HCT116 (cell line): Measurements from ENCODE around the gene ORC4. TPM values are rescaled to one million over a fixed set of nuclear protein-coding genes. Genes with fewer than 3 reads are reported as not detected.

Experiments
- ATAC-seq: fragments of 200-7000 bp; cut with Tn5 transposase; 2 replicates; pipeline ENCODE4 v1.9.1; 2020; ENCODE audit warnings: mild to moderate bottlenecking, moderate library complexity
- BruUV-seq: library from RNA; stranded (reverse); fragments of 400-500 nt; replicated peaks from 2 replicates; lab custom pipeline; 2021; lab: Mats Ljungman, UMichigan
- CTCF ChIA-PET: fragments of 300-600 bp; sonication (Branson Sonifier 250); formaldehyde crosslinking; loops from one replicate; lab custom pipeline; 2021; ENCODE audit warnings: antibody characterized with exemption; lab: Charles Lee
- POLR2A ChIA-PET: fragments of 300-600, 350-600 bp; sonication (Branson Sonifier 250); formaldehyde crosslinking; loops from one replicate; lab custom pipeline; 2021; ENCODE audit warnings: antibody characterized with exemption; lab: Charles Lee
- RAD21 ChIA-PET, 2 experiments: fragments of 300-600 bp; sonication (Branson Sonifier 250); formaldehyde crosslinking; loops; one replicate each; lab custom pipeline; 2023; ENCODE audit warnings: low total read pairs in 2 of 2; ENCODE audit not compliant: uncharacterized antibody in 2 of 2, unreplicated experiment in 2 of 2, low non-redundant PET in 1 of 2; lab: Charles Lee
- DNase-seq: peaks from one replicate; pipeline ENCODE4 v3.0.0-alpha.2; 2010; ENCODE audit warnings: low read depth, low spot score
- H2AFZ ChIP-seq: fragments of 200-600 bp; shearing (Covaris generic), sonication (generic); 2 replicates; pipeline ENCODE4 v1.6.1; 2017; ENCODE audit warnings: low read depth, mixed run types, mixed read lengths, antibody characterized with exemption, low read length; ENCODE audit not compliant: poor library complexity, severe bottlenecking
- H3K27ac ChIP-seq: 2 replicates; pipeline ENCODE4 v1.5.1; 2012; ENCODE audit warnings: low read depth, low read length
- H3K27me3 ChIP-seq: fragments of 200-600 bp; sonication (generic); 2 replicates; pipeline ENCODE4 v1.6.1; 2016; ENCODE audit warnings: mixed run types, low read length, mixed read lengths; ENCODE audit not compliant: insufficient read depth
- H3K36me3 ChIP-seq, 2 experiments: fragments of 200-500 bp in 1 of 2; fragments of 200-600 bp in 1 of 2; sonication (Bioruptor generic) in 1 of 2; sonication (generic) in 1 of 2; 2 replicates each; pipeline versions ENCODE4 v1.5.1 to v1.6.1; 2014 to 2016; ENCODE audit warnings: low read length in 2 of 2, inconsistent platforms in 1 of 2, mixed read lengths in 1 of 2, mixed run types in 1 of 2; ENCODE audit not compliant: insufficient read depth in 2 of 2, control insufficient read depth in 1 of 2
- H3K4me1 ChIP-seq, 2 experiments: fragments of 200-600 bp in 1 of 2; sonication (generic) in 1 of 2; 2 replicates each; pipeline versions ENCODE4 v1.5.1 to v1.6.1; 2012 to 2017; ENCODE audit warnings: low read length in 2 of 2, inconsistent platforms in 1 of 2, mild to moderate bottlenecking in 1 of 2, mixed read lengths in 1 of 2, mixed run types in 1 of 2, moderate library complexity in 1 of 2; ENCODE audit not compliant: insufficient read depth in 2 of 2, control insufficient read depth in 1 of 2
- H3K4me2 ChIP-seq: fragments of 200-600 bp; sonication (generic); 2 replicates; pipeline ENCODE4 v1.6.1; 2017; ENCODE audit warnings: mixed run types, low read length, mixed read lengths
- H3K4me3 ChIP-seq, 2 experiments: fragments of 200-600 bp in 1 of 2; sonication (generic) in 1 of 2; replicated peaks in 1 of 2; 2 replicates each; pipeline ENCODE4 v1.5.1; 2011 to 2016; ENCODE audit warnings: low read length in 2 of 2, control low read depth in 1 of 2, low read depth in 1 of 2, mild to moderate bottlenecking in 1 of 2, mixed read lengths in 1 of 2, mixed run types in 1 of 2
- H3K79me2 ChIP-seq: fragments of 200-600 bp; sonication (generic); 2 replicates; pipeline ENCODE4 v1.6.1; 2017; ENCODE audit warnings: mild to moderate bottlenecking, mixed run types, low read length, moderate library complexity, mixed read lengths; ENCODE audit not compliant: insufficient read depth
- H3K9ac ChIP-seq: fragments of 200-600 bp; sonication (generic); 2 replicates; pipeline ENCODE4 v1.6.1; 2016; ENCODE audit warnings: low read length, mixed read lengths
- H3K9me2 ChIP-seq: fragments of 200-600 bp; sonication (generic), shearing (Covaris generic); 2 replicates; pipeline ENCODE4 v1.6.1; 2017; ENCODE audit warnings: mixed run types, mild to moderate bottlenecking, moderate library complexity; ENCODE audit not compliant: insufficient read depth
- H3K9me3 ChIP-seq, 2 experiments: fragments of 200-500 bp in 1 of 2; fragments of 200-600 bp in 1 of 2; sonication (Bioruptor generic) in 1 of 2; sonication (generic) in 1 of 2; 2 replicates each; pipeline ENCODE4 v1.6.1; 2014 to 2017; ENCODE audit warnings: low read length in 2 of 2, mixed read lengths in 2 of 2, inconsistent platforms in 1 of 2, low read depth in 1 of 2, mild to moderate bottlenecking in 1 of 2, mixed run types in 1 of 2, moderate library complexity in 1 of 2; ENCODE audit not compliant: control insufficient read depth in 1 of 2, insufficient read depth in 1 of 2
- H4K20me1 ChIP-seq: fragments of 200-600 bp; sonication (generic), shearing (Covaris generic); 2 replicates; pipeline ENCODE4 v1.6.1; 2017; ENCODE audit warnings: mixed run types, mild to moderate bottlenecking, moderate library complexity; ENCODE audit not compliant: insufficient read depth
- CTCF ChIP-seq, 3 experiments: fragments of 200-600 bp in 1 of 3; sonication (generic) in 1 of 3; IDR thresholded peaks in 2 of 3; conservative IDR thresholded peaks in 1 of 3; 2 replicates each; pipeline ENCODE4 v1.5.1; 2012 to 2017; ENCODE audit warnings: low read depth in 2 of 3, low read length in 2 of 3, antibody characterized with exemption in 1 of 3, borderline replicate concordance in 1 of 3, control low read depth in 1 of 3, mild to moderate bottlenecking in 1 of 3, mixed read lengths in 1 of 3, mixed run types in 1 of 3, moderate library complexity in 1 of 3; ENCODE audit not compliant: insufficient read depth in 1 of 3
- EZH2 ChIP-seq: fragments of 200-600 bp; sonication (generic); IDR thresholded peaks from 2 replicates; pipeline ENCODE4 v1.6.1; 2017; ENCODE audit warnings: antibody characterized with exemption, mixed run types
- EZH2phosphoT487 ChIP-seq: fragments of 200-600 bp; IDR thresholded peaks from 2 replicates; pipeline ENCODE4 v1.6.1; 2018; ENCODE audit warnings: antibody characterized with exemption, borderline replicate concordance
- FOSL1 ChIP-seq: IDR thresholded peaks from 2 replicates; pipeline ENCODE4 v1.6.1; 2012; ENCODE audit warnings: low read depth
- JUND ChIP-seq: IDR thresholded peaks from 2 replicates; pipeline ENCODE4 v1.6.1; 2012
- POLR2AphosphoS5 ChIP-seq: IDR thresholded peaks from 2 replicates; pipeline ENCODE4 v1.6.1; 2011; ENCODE audit warnings: mild to moderate bottlenecking, low read depth, low read length, moderate library complexity
- RAD21 ChIP-seq: IDR thresholded peaks from 2 replicates; pipeline ENCODE4 v1.6.1; 2012; ENCODE audit warnings: low read depth, mild to moderate bottlenecking
- SIN3A ChIP-seq: IDR thresholded peaks from 2 replicates; pipeline ENCODE4 v1.6.1; 2012; ENCODE audit warnings: low read depth
- SP1 ChIP-seq: IDR thresholded peaks from 2 replicates; pipeline ENCODE4 v1.6.1; 2012; ENCODE audit warnings: low read depth
- SRF ChIP-seq: IDR thresholded peaks from 2 replicates; pipeline ENCODE4 v1.6.1; 2012; ENCODE audit warnings: low read depth
- YY1 ChIP-seq: IDR thresholded peaks from 2 replicates; pipeline ENCODE4 v1.6.1; 2011; ENCODE audit warnings: low read length, low read depth, moderate library complexity, mild to moderate bottlenecking; ENCODE audit not compliant: insufficient replicate concordance; ENCODE audit errors: extremely low read depth
- ZNF274 ChIP-seq: fragments of 200-500 bp; sonication (Bioruptor generic); IDR thresholded peaks from 2 replicates; pipeline ENCODE4 v1.6.1; 2014; ENCODE audit warnings: mild to moderate bottlenecking, low read depth, low read length, inconsistent platforms
- intact Hi-C: fragments of 100-400 bp; cut with micrococcal nuclease; formaldehyde crosslinking; loops from 2 replicates; pipeline ENCODE4 v1.10.0; 2022
- total RNA-seq: library from RNA; stranded (reverse); gene quantifications from one replicate; pipeline ENCODE4 v1.2.1, GENCODE V29; 2021; ENCODE audit not compliant: unreplicated experiment
- TF ChIP-seq, protein P1 (sequence below): IDR thresholded peaks from 2 replicates; pipeline ENCODE4 v1.6.1; 2012

Gene ORC4
- total RNA-seq, 1 experiment from 2014 or later: 51.0 TPM

- POLR2A ChIA-PET: interaction anchor here (0.6 kb wide), 1 partner anchor 22 kb away, joined by 3 read pairs; the partner anchor contains the start of genes MBD5 and ORC4
Observed at GRCh38 chr2:147999126-147999525, 21.4 kb downstream of the ORC4 start.

More at GRCh38 chr2:147999126-147999525, 21.4 kb downstream of the ORC4 start:
- H3K27me3 ChIP-seq: no peaks in the 10 kb centered on the region
- H3K36me3 ChIP-seq: no peaks in the 10 kb centered on the region
- H3K9me2 ChIP-seq: no peaks in the 10 kb centered on the region
- no peak for ATAC-seq
- H2AFZ ChIP-seq: no peak overlapping the region
- DNase-seq: no peak
- no peak for TF ChIP-seq RAD21
- TF ChIP-seq EZH2phosphoT487: no peak
- TF ChIP-seq, protein P1, sequence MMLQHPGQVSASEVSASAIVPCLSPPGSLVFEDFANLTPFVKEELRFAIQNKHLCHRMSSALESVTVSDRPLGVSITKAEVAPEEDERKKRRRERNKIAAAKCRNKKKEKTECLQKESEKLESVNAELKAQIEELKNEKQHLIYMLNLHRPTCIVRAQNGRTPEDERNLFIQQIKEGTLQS: no peak
- TF ChIP-seq JUND: no peak
- TF ChIP-seq EZH2: no peak
- no peak for TF ChIP-seq FOSL1
- TF ChIP-seq POLR2AphosphoS5: no peak
- TF ChIP-seq YY1: no peak
- no peak for TF ChIP-seq ZNF274
- no peak for TF ChIP-seq SP1
- no peak for TF ChIP-seq SIN3A
- TF ChIP-seq SRF: no peak
- TF ChIP-seq CTCF (IDR thresholded peaks at IDR 0.05 in 2 of 3, conservative IDR thresholded peaks at IDR 0.05 in 1 of 3; ENCODE audit: borderline replicate concordance in 1 of 3, insufficient read depth in 1 of 3, low read depth in 2 of 3, low read length in 2 of 3): no peak
- no peaks in the 10 kb centered on the region for H3K4me1 ChIP-seq
- no peak overlapping the region for H3K27ac ChIP-seq
- 0 out of 2 replicates have a peak, but pooled peaks cover 4% of the 10 kb centered on the region for H4K20me1 ChIP-seq
- ChIA-PET RAD21 (no interaction called here), CTCF (no interaction called here)
- H3K79me2 ChIP-seq: peaks cover 89% of the 10 kb centered on the region
- H3K4me3 ChIP-seq: no peak overlapping the region
- H3K4me2 ChIP-seq: no peak overlapping the region
- H3K9ac ChIP-seq: no peak overlapping the region
- BruUV-seq: no TSS peak
- intact Hi-C loops: no loop called here
- no peaks in the 10 kb centered on the region; a peak in 1 of 4 replicates for H3K9me3 ChIP-seq
